Measurements from ENCODE around the gene TRIO.

The TRIO gene

GRCh38 chr5:14445013-14445412 is 301.9 kb downstream of the TRIO start:
- no peak for DNase-seq (ENCODE audit: low read depth, low spot score)

GRCh38 chr5:14445576-14446290 is 302.6 kb downstream of the TRIO start:
- no peak for DNase-seq (ENCODE audit: low read depth, low spot score)
- Histone ChIP-seq H3K9ac (ENCODE audit: insufficient read length) (no peak overlapping the region), H3K27ac (peak overlapping the region; percentile 51; the same call in 1 of the 2 replicates), H3K36me3 (ENCODE audit: insufficient read depth, low read length) (no peaks in the 10 kb centered on the region), H3K4me3 (peak overlapping the region; percentile 50; the same call in 1 of the 2 replicates), H3K9me3 (ENCODE audit: low read depth, low read length) (no peaks in the 10 kb centered on the region)
- TF ChIP-seq FOXP2 (optimal IDR thresholded peaks at IDR 0.05; ENCODE audit: control extremely low read depth, extremely low read length, insufficient read depth) (no peak), EZH2 (IDR thresholded peaks at IDR 0.05) (no peak), POLR2AphosphoS5 (IDR thresholded peaks at IDR 0.05; ENCODE audit: borderline replicate concordance, low read depth, low read length) (no peak; the same call in 1 of the 2 replicates)

More at GRCh38 chr5:14445013-14445412, 301.9 kb downstream of the TRIO start:
- TF ChIP-seq POLR2AphosphoS5 (IDR thresholded peaks at IDR 0.05; ENCODE audit: borderline replicate concordance, low read depth, low read length) (no peak), FOXP2 (optimal IDR thresholded peaks at IDR 0.05; ENCODE audit: control extremely low read depth, extremely low read length, insufficient read depth) (no peak), EZH2 (IDR thresholded peaks at IDR 0.05) (no peak)
- Histone ChIP-seq H3K4me3 (peak overlapping the region; percentile 50; the same call in 1 of the 2 replicates), H3K9me3 (ENCODE audit: low read depth, low read length) (no peaks in the 10 kb centered on the region), H3K9ac (ENCODE audit: insufficient read length) (no peak overlapping the region), H3K27ac (peak overlapping the region; percentile 51; the same call in 1 of the 2 replicates), H3K36me3 (ENCODE audit: insufficient read depth, low read length) (no peaks in the 10 kb centered on the region)

- TF ChIP-seq POLR2AphosphoS5 (IDR thresholded peaks at IDR 0.05; ENCODE audit: borderline replicate concordance, low read depth, low read length), result no peak
- TF ChIP-seq EZH2 (IDR thresholded peaks at IDR 0.05), result no peak
- TF ChIP-seq FOXP2 (optimal IDR thresholded peaks at IDR 0.05; ENCODE audit: control extremely low read depth, extremely low read length, insufficient read depth), result no peak
- Histone ChIP-seq H3K9ac (ENCODE audit: insufficient read length) (no peak overlapping the region), H3K27ac (peak overlapping the region; percentile 94), H3K4me3 (no peak overlapping the region), H3K9me3 (ENCODE audit: low read depth, low read length) (no peaks in the 10 kb centered on the region), H3K36me3 (ENCODE audit: insufficient read depth, low read length) (no peaks in the 10 kb centered on the region)
- no peak for DNase-seq (ENCODE audit: low read depth, low spot score)
Observed at GRCh38 chr5:14447958-14448911, 305.1 kb downstream of the TRIO start.

- H3K27ac ChIP-seq, result peak overlapping the region; percentile 94
- 0 out of 2 replicates have a peak, but pooled peaks cover under 1% of the 10 kb centered on the region for H3K36me3 ChIP-seq (ENCODE audit: insufficient read depth, low read length)
- no peaks in the 10 kb centered on the region for H3K9me3 ChIP-seq (ENCODE audit: low read depth, low read length)
- no peak overlapping the region for H3K9ac ChIP-seq (ENCODE audit: insufficient read length)
- TF ChIP-seq FOXP2 (optimal IDR thresholded peaks at IDR 0.05; ENCODE audit: control extremely low read depth, extremely low read length, insufficient read depth) (no peak), EZH2 (IDR thresholded peaks at IDR 0.05) (no peak), POLR2AphosphoS5 (IDR thresholded peaks at IDR 0.05; ENCODE audit: borderline replicate concordance, low read depth, low read length) (no peak)
- no peak for DNase-seq (ENCODE audit: low read depth, low spot score)
- H3K4me3 ChIP-seq, result peak overlapping the region; percentile 60
Observed at GRCh38 chr5:14449052-14449661, 306.0 kb downstream of the TRIO start.

GRCh38 chr5:14450018-14450524 is 306.9 kb downstream of the TRIO start:
- H3K9me3 ChIP-seq (ENCODE audit: low read depth, low read length), result no peaks in the 10 kb centered on the region
- TF ChIP-seq EZH2 (IDR thresholded peaks at IDR 0.05) (no peak), FOXP2 (optimal IDR thresholded peaks at IDR 0.05; ENCODE audit: control extremely low read depth, extremely low read length, insufficient read depth) (no peak), POLR2AphosphoS5 (IDR thresholded peaks at IDR 0.05; ENCODE audit: borderline replicate concordance, low read depth, low read length) (no peak)
- DNase-seq (ENCODE audit: low read depth, low spot score), result no peak
- peak overlapping the region; percentile 94 for H3K27ac ChIP-seq
- H3K4me3 ChIP-seq, result peak overlapping the region; percentile 60
- peaks cover 9% of the 10 kb centered on the region; the same call in 1 of the 2 replicates for H3K36me3 ChIP-seq (ENCODE audit: insufficient read depth, low read length)
- no peak overlapping the region for H3K9ac ChIP-seq (ENCODE audit: insufficient read length)

- Histone ChIP-seq H3K9ac (ENCODE audit: insufficient read length) (peak overlapping the region; percentile 49), H3K27ac (peak overlapping the region; percentile 94), H3K4me3 (peak overlapping the region; percentile 60), H3K9me3 (ENCODE audit: low read depth, low read length) (no peaks in the 10 kb centered on the region), H3K36me3 (ENCODE audit: insufficient read depth, low read length) (peaks cover 9% of the 10 kb centered on the region; the same call in 1 of the 2 replicates)
- DNase-seq (ENCODE audit: low read depth, low spot score), result no peak
- no peak for TF ChIP-seq FOXP2 (optimal IDR thresholded peaks at IDR 0.05; ENCODE audit: control extremely low read depth, extremely low read length, insufficient read depth)
- TF ChIP-seq POLR2AphosphoS5 (IDR thresholded peaks at IDR 0.05; ENCODE audit: borderline replicate concordance, low read depth, low read length), result no peak
- TF ChIP-seq EZH2 (IDR thresholded peaks at IDR 0.05), result no peak
Observed at GRCh38 chr5:14450742-14451141, 307.6 kb downstream of the TRIO start.

- Histone ChIP-seq H3K4me3 (peak overlapping the region; percentile 60), H3K36me3 (ENCODE audit: insufficient read depth, low read length) (peaks cover 9% of the 10 kb centered on the region; the same call in 1 of the 2 replicates), H3K27ac (peak overlapping the region; percentile 94), H3K9ac (ENCODE audit: insufficient read length) (peak overlapping the region; percentile 67), H3K9me3 (ENCODE audit: low read depth, low read length) (no peaks in the 10 kb centered on the region)
- TF ChIP-seq POLR2AphosphoS5 (IDR thresholded peaks at IDR 0.05; ENCODE audit: borderline replicate concordance, low read depth, low read length), result no peak
- no peak for TF ChIP-seq FOXP2 (optimal IDR thresholded peaks at IDR 0.05; ENCODE audit: control extremely low read depth, extremely low read length, insufficient read depth)
- no peak for TF ChIP-seq EZH2 (IDR thresholded peaks at IDR 0.05)
- no peak for DNase-seq (ENCODE audit: low read depth, low spot score)
Observed at GRCh38 chr5:14451871-14452270, 308.7 kb downstream of the TRIO start.
